Small intestine (tissue), 7 donors: Measurements from ENCODE around the gene ITFG1. TPM values are rescaled to one million over a fixed set of nuclear protein-coding genes. Genes with fewer than 3 reads are reported as not detected.
"Not testable (repeated sequence)": the region's sequence is repeated elsewhere in the genome, so short reads cannot be mapped to it uniquely, and the experiment has no call there.

Experiments used
- DNase-seq, 2 donors: peaks; one replicate each; pipeline versions ENCODE4 v3.0.0 to v3.0.0-alpha.2; 2013
- FAIRE-seq: peaks from 2 replicates; lab custom pipeline; 2012; peaks lifted over from hg19 to GRCh38; lab: Jason Lieb, UNC
- H3K27ac ChIP-seq, 3 donors: one replicate each; pipeline ENCODE4 v1.5.1; 2013; ENCODE audit warnings: low read length in 2 of 3, mild to moderate bottlenecking in 2 of 3, control low read depth in 1 of 3, inconsistent platforms in 1 of 3, low read depth in 1 of 3, moderate library complexity in 1 of 3
- H3K27me3 ChIP-seq, 3 donors: one replicate each; pipeline ENCODE4 v1.6.1; 2013; ENCODE audit warnings: low read length in 3 of 3, inconsistent platforms in 1 of 3; ENCODE audit not compliant: control insufficient read depth in 3 of 3, insufficient read depth in 3 of 3
- H3K36me3 ChIP-seq, 3 donors: one replicate each; pipeline ENCODE4 v1.6.1; 2013; ENCODE audit warnings: low read length in 3 of 3, inconsistent platforms in 1 of 3, low read depth in 1 of 3, mild to moderate bottlenecking in 1 of 3, moderate library complexity in 1 of 3; ENCODE audit not compliant: control insufficient read depth in 3 of 3, insufficient read depth in 2 of 3
- H3K4me1 ChIP-seq, 3 donors: one replicate each; pipeline ENCODE4 v1.6.1; 2013; ENCODE audit warnings: low read length in 2 of 3, inconsistent platforms in 1 of 3, low read depth in 1 of 3, mild to moderate bottlenecking in 1 of 3, moderate library complexity in 1 of 3; ENCODE audit not compliant: control insufficient read depth in 3 of 3, insufficient read depth in 2 of 3
- H3K4me3 ChIP-seq, 3 donors: one replicate each; pipeline ENCODE4 v1.5.1; 2013; ENCODE audit warnings: low read length in 3 of 3, control low read depth in 1 of 3, inconsistent platforms in 1 of 3, low read depth in 1 of 3, mild to moderate bottlenecking in 1 of 3, moderate library complexity in 1 of 3
- H3K9me3 ChIP-seq, 2 donors: one replicate each; pipeline ENCODE4 v1.6.1; 2013; ENCODE audit warnings: low read depth in 1 of 2, low read length in 1 of 2; ENCODE audit not compliant: control insufficient read depth in 2 of 2, insufficient read depth in 1 of 2
- WGBS, 3 donors: extraction: QIAGEN DNeasy Blood & Tissue Kit; methylation state at CpG; one replicate each; pipeline ENCODE4 v1.1.7; 2013; 5-methylcytosine and 5-hydroxymethylcytosine counted together
- polyA plus RNA-seq, 4 donors: library from polyadenylated mRNA; stranded (reverse) in 3 of 4; unstranded in 1 of 4; fragments of 200-250 nt in 3 of 4; fragments of 120-200 nt in 1 of 4; gene quantifications; one replicate each; pipeline versions ENCODE4 v1.2.1 to v1.2.3, GENCODE V29; 2013
- donor health status: healthy with polysubstance abuse.
- donor health status: control.
- donor health status: control.
- donor health status: Bipolar disorder and iron deficiency.
- donor health status: healthy.

Gene ITFG1
- polyA plus RNA-seq, 4 donors: 19.5 to 59.9 (median 25.5) TPM

DNA sequence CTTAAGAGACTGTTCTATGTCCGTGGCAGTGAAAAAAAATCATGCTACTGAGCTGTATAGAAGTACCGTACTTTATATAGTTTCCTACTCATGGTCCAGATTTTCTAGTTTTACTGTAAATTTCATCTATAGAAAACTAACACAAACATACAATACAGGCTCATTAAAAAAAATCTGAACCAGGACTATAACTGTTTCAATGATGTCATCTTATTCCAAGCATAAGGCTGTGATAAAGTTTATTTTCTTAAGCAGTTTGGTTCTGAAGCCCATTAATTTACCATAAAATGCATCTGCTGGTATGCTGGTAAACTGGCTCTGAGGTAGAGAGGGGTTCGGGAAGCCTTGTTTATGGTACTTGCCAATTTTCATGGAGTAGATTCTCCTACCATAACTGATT is 300.4 kb downstream of the ITFG1 start:
- Histone ChIP-seq H3K9me3 (no peaks in the 10 kb centered on the region), H3K4me3 (no peak overlapping the region), H3K27me3 (no peaks in the 10 kb centered on the region), H3K36me3 (peaks cover 0 to 8% (median 2%) of the 10 kb centered on the region in 3 donors), H3K27ac (no peak overlapping the region), H3K4me1 (no peaks in the 10 kb centered on the region)
- DNase-seq (no peak), FAIRE-seq (no peak)
- WGBS, 3 donors: 89 to 96% (median 93%) methylated on average over 3 of the region's 3 CpGs

DNA sequence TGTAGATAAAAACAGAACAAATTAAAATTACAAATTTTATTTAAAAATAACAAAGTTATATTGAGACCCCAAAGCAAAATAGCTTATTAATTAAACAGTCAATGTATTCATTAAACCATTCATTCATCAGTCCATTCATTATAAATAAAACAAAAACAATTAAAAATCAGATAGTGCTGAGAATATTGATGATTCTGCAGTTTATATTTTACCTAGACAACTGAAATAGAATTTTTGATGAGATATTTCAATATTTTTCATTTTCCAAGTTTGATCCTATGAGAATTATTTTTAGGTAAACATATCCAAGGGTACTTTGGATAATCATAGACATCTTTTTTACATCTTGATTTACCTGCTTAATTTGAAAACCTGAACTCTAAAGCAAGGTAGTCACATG is 301.9 kb downstream of the ITFG1 start:
- DNase-seq (no peak), FAIRE-seq (peak; percentile 89)
- Histone ChIP-seq H3K4me1 (no peaks in the 10 kb centered on the region), H3K9me3 (peaks cover 0 to 1% of the 10 kb centered on the region in 2 donors), H3K27ac (no peak overlapping the region), H3K36me3 (peaks cover 0 to 8% (median 3%) of the 10 kb centered on the region in 3 donors), H3K27me3 (no peaks in the 10 kb centered on the region), H3K4me3 (no peak overlapping the region)

DNA sequence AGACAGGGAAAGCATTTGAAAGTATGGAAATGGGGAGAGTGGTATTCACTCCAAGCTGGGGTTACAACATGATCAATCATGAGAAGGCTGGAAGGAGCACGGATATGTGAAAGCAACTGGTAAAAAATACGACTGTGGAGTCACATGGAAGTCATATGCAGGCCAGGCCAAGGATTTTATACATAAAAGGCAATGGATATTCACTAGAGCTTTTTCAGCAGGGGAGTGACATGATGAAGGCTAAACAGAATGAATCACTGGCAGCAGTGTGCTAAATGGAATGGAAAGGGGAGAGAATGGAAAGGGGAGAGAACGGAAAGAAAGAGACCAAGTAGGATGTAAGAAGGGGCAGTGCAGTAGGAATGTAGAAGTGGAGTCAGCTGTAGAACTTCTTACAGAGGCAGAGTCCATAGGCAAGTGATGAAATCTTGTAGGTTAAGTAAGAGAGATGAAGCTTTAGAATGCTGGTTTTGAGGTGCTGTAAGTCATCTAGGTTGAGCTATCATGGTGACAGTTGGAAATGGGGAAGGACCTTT is 304.1 kb downstream of the ITFG1 start:
- H3K36me3 ChIP-seq: peaks cover 2 to 9% (median 8%) of the 10 kb centered on the region in 3 donors
- no peaks in the 10 kb centered on the region for H3K4me1 ChIP-seq
- no peak overlapping the region for H3K4me3 ChIP-seq
- 92 to 96% (median 94%) methylated on average over 3 of the region's 3 CpGs for WGBS, 3 donors
- no peak for FAIRE-seq
- no peaks in the 10 kb centered on the region for H3K27me3 ChIP-seq
- H3K9me3 ChIP-seq: peaks cover 0 to 11% of the 10 kb centered on the region in 2 donors
- no peak overlapping the region for H3K27ac ChIP-seq
- no peak for DNase-seq

DNA sequence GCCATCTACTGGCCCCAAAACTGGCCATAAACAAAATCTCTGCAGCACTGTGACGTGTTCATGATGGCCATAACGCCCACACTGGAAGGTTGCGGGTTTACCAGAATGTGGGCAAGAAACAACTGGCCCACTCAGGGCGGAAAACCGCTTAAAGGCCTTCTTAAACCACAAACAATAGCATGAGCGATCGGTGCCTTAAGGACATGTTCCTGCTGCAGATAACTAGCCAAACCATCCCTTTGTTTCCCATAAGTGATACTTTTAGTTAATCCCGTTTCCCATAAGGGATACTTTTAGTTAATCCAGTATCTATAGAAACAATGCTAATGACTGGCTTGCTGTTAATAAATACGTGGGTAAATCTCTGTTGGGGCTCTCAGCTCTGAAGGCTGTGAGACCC is 308.4 kb downstream of the ITFG1 start:
- H3K36me3 ChIP-seq, H3K27me3 ChIP-seq, H3K4me1 ChIP-seq, H3K27ac ChIP-seq, DNase-seq, FAIRE-seq, H3K4me3 ChIP-seq: not testable (repeated sequence)
- 95 to 97% (median 95%) methylated on average over 9 of the region's 9 CpGs for WGBS, 3 donors
- peaks cover 0 to 15% of the 10 kb centered on the region in 2 donors for H3K9me3 ChIP-seq

DNA sequence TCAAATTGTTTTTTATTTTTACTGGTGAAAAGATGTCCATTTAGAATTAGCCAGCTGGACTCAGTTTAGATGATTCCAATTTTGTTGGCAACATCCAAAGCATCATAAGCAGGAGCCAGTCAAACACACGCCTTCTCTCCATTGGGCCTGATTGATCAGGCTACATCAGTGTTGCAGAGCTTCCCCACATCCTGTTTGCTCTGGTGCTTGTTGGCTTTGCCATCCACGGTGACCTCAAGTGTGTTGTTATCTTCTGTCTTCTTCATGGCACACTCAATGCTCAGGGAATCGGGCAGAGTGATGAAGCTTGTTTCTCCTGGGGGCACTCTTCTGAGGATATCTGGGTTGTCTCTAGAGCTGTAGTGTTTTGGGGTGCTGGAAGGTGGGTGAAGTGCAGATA is 310.8 kb downstream of the ITFG1 start:
- peaks cover 0 to 7% (median 2%) of the 10 kb centered on the region in 3 donors for H3K36me3 ChIP-seq
- no peak overlapping the region for H3K4me3 ChIP-seq
- 92 to 94% (median 93%) methylated on average over 3 of the region's 3 CpGs for WGBS, 3 donors
- H3K4me1 ChIP-seq: no peaks in the 10 kb centered on the region
- no peaks in the 10 kb centered on the region for H3K27me3 ChIP-seq
- peaks cover 0 to 15% of the 10 kb centered on the region in 2 donors for H3K9me3 ChIP-seq
- no peak overlapping the region for H3K27ac ChIP-seq
- no peak for DNase-seq
- FAIRE-seq: no peak

DNA sequence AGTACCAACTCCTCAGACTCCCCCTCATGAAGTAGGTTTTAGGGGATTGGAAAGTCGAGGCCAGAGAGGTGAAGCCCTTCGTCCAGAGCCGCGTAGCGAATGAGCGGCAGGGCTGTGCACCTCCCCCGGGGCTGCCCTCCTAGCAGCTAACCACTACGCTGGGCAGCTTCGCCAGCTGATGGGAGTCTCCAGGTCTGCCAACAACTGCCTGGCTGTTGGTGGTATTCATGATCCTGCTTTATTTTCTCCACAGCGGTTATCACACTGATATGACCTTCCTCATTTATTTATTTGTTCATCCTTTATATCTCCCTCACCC is 316.3 kb downstream of the ITFG1 start:
- H3K4me1 ChIP-seq: peaks cover 0 to 3% (median 2%) of the 10 kb centered on the region in 3 donors
- peaks cover 0 to 11% (median 2%) of the 10 kb centered on the region in 3 donors for H3K27me3 ChIP-seq
- no peaks in the 10 kb centered on the region for H3K36me3 ChIP-seq
- FAIRE-seq (no peak), DNase-seq (no peak)
- H3K9me3 ChIP-seq: no peaks in the 10 kb centered on the region
- peak overlapping the region in 2 of 3 donors; percentile 29 to 63 for H3K4me3 ChIP-seq
- WGBS, 3 donors: 10 to 19% (median 15%) methylated on average over 10 of the region's 10 CpGs
- H3K27ac ChIP-seq: no peak overlapping the region

DNA sequence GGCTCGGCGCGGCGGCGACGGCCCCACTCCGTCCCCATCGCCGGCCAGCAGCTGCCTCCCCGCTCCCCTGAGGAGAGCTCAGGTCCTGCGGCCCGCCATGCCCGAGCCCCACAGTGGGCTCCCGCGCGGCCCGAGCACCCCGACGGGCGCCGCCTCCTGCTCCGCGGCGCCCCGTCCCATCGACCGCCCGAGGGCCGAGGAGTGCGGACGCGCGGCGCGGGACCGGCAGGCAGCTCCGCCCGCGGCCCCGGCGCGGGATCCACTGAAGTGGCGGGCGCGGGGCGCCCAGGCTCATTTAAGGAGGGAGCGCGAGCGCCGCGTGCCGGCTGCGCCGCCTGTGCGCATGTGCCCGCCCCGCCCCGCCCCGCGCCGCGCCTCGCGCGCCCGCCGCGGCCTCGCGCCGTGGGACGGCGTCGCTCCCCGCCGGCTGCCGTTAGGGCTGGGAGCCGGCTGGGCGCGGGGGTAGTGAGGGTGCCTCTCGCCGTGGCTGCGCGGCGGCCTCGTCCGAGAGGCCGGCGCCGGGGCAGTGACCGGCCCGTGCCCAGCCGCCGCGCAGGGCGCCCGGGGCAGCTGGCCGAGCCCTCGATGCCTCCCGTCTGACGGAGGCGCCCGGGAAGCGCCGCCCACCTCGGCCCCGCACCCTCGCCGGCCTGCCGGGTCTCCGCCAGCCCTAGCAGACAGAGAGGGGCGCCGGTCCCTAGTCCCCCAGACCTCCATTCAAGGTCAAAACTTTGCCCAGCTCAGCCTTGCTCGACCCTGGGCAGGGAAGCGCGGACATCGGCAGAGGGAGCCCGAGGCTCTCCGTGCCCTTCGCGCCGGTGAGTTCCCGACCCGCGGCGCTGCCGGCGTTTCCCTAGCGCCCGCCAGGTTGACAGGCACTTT is 316.9 kb downstream of the ITFG1 start, which contains the start of gene NETO2:
Gene NETO2, minus strand, starts transcription at position 269 of the 882 bp plus-strand sequence. CDS start 333 bp downstream, outside the sequence.
- WGBS, 3 donors: 0 to 2% (median 1%) methylated on average over 42 to 130 of the region's 130 CpGs
- H3K27ac ChIP-seq: peak within 1 kb of the TSS in 1 of 3 donors; percentile 9

DNA sequence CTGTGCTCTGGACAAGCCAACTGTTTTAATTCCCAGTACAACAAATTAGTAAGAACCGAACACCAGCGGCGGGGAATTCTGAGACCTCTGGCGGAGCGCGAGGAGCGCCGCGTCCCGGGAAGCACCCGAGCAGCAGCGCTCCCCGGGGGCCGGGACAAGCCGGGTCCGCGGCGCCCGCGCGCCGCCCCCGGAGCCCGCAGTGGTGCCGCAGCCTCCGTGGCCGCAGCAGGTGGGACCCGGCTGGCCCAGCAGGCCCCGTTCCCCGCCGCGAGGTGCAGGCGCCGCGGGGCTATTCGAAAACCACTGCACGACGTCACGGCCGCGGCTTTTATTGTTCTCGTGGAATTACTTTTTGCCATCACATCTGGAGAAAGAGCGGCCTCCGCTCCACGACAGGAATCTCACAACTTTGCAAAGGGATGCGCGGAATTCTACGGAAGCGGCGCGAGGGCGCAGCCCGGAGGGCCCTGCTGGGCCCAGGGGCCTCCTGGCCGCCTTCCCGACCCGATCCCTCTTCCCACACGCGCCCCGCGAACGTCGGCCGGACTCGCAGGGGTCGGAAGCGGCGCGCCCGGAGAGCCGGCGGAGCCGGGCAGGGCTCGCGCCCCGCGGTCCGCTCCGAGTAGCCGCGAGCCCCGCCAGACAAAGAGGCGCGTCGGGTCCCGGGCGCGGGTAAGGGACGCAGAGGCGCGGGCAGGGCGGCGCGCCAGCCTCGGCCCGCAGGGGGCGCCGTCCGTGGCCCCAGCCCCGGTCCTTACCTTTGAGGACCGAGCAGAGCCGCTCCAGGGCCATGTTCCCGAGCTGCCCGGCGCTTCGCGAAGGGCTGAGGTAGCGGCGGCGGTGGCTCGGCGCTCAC is 317.8 kb downstream of the ITFG1 start:
- FAIRE-seq: no peak

More for the DNA sequence above, 316.9 kb downstream of the ITFG1 start, which contains the start of gene NETO2:
- Histone ChIP-seq H3K9me3 (no peaks in the 10 kb centered on the region), H3K27me3 (peaks cover 0 to 11% (median 2%) of the 10 kb centered on the region in 3 donors), H3K4me1 (peaks cover 0 to 3% (median 2%) of the 10 kb centered on the region in 3 donors), H3K4me3 (peak within 1 kb of the TSS; percentile 22 to 63 (median 49)), H3K36me3 (no peaks in the 10 kb centered on the region)
- DNase-seq (peak; percentile 49 to 69), FAIRE-seq (no peak)

More for the DNA sequence above, 317.8 kb downstream of the ITFG1 start:
- Histone ChIP-seq H3K4me1 (peaks cover 0 to 3% (median 2%) of the 10 kb centered on the region in 3 donors), H3K27me3 (peaks cover 0 to 11% (median 2%) of the 10 kb centered on the region in 3 donors), H3K4me3 (peak overlapping the region; percentile 22 to 63 (median 49)), H3K27ac (peak overlapping the region in 1 of 3 donors; percentile 9), H3K36me3 (no peaks in the 10 kb centered on the region), H3K9me3 (no peaks in the 10 kb centered on the region)
- peak; percentile 58 to 71 for DNase-seq
- WGBS, 3 donors: 0 to 1% (median 1%) methylated on average over 57 to 111 of the region's 111 CpGs
